Osteocyte (in vitro differentiated cells): ENCODE results near the gene IGF2BP1. TPM values are rescaled to one million over a fixed set of nuclear protein-coding genes. Genes with fewer than 3 reads are reported as not detected.

Experiments used
- DNase-seq: peaks from one replicate; pipeline ENCODE4 v3.0.0; 2021; ENCODE audit warnings: mixed read lengths; ENCODE audit not compliant: unreplicated experiment; ENCODE audit errors: extremely low spot score
- H3K27ac Mint-ChIP-seq: one replicate; pipeline ENCODE4 v1.8.0; 2021; ENCODE audit warnings: mild to moderate bottlenecking, mixed read lengths; ENCODE audit not compliant: unreplicated experiment
- H3K27me3 Mint-ChIP-seq: one replicate; pipeline ENCODE4 v1.8.0; 2021; ENCODE audit warnings: mixed read lengths; ENCODE audit not compliant: unreplicated experiment
- H3K36me3 Mint-ChIP-seq: one replicate; pipeline ENCODE4 v1.8.0; 2021; ENCODE audit warnings: mixed read lengths; ENCODE audit not compliant: unreplicated experiment
- H3K4me1 Mint-ChIP-seq: one replicate; pipeline ENCODE4 v1.8.0; 2021; ENCODE audit warnings: mixed read lengths; ENCODE audit not compliant: unreplicated experiment
- H3K4me3 Mint-ChIP-seq: one replicate; pipeline ENCODE4 v1.8.0; 2021; ENCODE audit warnings: mild to moderate bottlenecking, moderate library complexity, mixed read lengths; ENCODE audit not compliant: unreplicated experiment
- H3K9me3 Mint-ChIP-seq: one replicate; pipeline ENCODE4 v1.8.0; 2021; ENCODE audit warnings: mixed read lengths; ENCODE audit not compliant: unreplicated experiment
- total RNA-seq: library from RNA; stranded (reverse); gene quantifications from 2 replicates; pipeline ENCODE4 v1.2.1, GENCODE V29; 2021
- TF ChIP-seq, protein P1 (sequence below): fragments of 200-600 bp; sonication (generic); IDR thresholded peaks from 2 replicates; pipeline ENCODE4 v1.5.0; 2021; ENCODE audit warnings: antibody characterized with exemption, mild to moderate bottlenecking, moderate library complexity

The IGF2BP1 gene
- total RNA-seq, 1 donor from 2014 or later, result 47.6 TPM

DNA sequence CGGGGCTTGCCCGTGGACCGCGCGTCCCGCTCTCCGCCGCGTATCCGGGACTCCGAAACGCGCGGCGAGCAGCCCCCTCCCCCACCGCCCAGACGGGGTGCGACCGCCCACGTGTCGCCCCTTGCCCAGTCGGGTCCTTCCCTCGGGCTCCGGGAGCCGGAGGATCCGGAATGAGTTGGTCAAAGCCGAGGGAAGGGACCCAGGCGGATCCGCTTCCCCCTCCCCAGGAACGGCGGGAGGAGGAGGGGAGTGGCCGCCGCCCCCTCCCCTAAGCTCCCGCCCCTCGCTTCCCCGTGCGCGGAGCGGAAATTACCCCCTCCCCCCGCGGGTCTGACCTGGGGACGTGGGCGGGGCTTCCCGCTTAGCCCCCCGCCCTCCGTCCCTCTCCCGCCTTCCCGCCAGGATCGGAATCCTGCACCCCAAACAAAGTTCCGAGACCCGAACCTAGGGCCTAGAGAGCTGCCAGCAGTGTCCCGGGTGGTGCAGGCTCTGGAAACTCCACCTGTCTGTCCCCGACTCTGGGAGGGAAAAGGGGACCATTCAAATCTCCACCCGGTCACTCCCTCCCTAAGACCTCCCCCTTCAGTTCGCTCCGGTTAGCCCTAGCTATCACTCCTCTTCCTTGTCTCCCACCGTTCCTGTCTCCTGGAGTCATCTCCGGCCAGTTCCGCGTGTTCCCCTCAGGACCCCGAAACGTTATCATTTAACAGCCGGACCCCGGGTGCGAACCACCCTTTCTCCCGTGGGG is 1.0 kb upstream of the IGF2BP1 start:
- Mint-ChIP-seq H3K36me3 (no peaks in the 10 kb centered on the region), H3K27me3 (peaks cover 36% of the 10 kb centered on the region), H3K4me1 (peaks cover 35% of the 10 kb centered on the region), H3K27ac (peak overlapping the region; percentile 67), H3K9me3 (no peaks in the 10 kb centered on the region), H3K4me3 (peak overlapping the region; percentile 93)
- TF ChIP-seq, protein P1, sequence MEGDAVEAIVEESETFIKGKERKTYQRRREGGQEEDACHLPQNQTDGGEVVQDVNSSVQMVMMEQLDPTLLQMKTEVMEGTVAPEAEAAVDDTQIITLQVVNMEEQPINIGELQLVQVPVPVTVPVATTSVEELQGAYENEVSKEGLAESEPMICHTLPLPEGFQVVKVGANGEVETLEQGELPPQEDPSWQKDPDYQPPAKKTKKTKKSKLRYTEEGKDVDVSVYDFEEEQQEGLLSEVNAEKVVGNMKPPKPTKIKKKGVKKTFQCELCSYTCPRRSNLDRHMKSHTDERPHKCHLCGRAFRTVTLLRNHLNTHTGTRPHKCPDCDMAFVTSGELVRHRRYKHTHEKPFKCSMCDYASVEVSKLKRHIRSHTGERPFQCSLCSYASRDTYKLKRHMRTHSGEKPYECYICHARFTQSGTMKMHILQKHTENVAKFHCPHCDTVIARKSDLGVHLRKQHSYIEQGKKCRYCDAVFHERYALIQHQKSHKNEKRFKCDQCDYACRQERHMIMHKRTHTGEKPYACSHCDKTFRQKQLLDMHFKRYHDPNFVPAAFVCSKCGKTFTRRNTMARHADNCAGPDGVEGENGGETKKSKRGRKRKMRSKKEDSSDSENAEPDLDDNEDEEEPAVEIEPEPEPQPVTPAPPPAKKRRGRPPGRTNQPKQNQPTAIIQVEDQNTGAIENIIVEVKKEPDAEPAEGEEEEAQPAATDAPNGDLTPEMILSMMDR, result no peak
- DNase-seq, result peak; percentile 84

DNA sequence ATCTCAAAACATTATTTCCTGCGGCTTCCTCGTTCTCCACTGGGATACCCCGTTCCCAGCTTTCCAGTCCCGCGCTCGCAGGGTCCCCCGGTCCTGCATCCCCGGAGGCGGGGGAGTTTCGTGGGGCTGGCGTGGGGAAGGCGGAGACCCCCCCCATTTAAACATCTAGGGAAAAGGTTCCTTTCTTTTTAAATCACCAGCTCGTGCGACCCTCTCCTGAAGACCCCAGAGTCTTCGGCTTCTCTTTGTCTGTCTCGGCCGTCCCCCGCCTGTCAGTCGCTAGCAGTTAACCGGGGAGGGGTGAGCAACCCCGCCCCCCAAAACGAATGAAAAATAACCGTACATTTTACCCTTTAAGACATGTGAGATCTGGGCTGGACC is 473 bp upstream of the IGF2BP1 start:
- Mint-ChIP-seq H3K4me3 (peak overlapping the region; percentile 93), H3K4me1 (peaks cover 40% of the 10 kb centered on the region), H3K27ac (peak overlapping the region; percentile 67), H3K36me3 (no peaks in the 10 kb centered on the region), H3K9me3 (no peaks in the 10 kb centered on the region), H3K27me3 (peaks cover 36% of the 10 kb centered on the region)
- peak; percentile 79 for DNase-seq
- TF ChIP-seq, protein P1, result no peak

DNA sequence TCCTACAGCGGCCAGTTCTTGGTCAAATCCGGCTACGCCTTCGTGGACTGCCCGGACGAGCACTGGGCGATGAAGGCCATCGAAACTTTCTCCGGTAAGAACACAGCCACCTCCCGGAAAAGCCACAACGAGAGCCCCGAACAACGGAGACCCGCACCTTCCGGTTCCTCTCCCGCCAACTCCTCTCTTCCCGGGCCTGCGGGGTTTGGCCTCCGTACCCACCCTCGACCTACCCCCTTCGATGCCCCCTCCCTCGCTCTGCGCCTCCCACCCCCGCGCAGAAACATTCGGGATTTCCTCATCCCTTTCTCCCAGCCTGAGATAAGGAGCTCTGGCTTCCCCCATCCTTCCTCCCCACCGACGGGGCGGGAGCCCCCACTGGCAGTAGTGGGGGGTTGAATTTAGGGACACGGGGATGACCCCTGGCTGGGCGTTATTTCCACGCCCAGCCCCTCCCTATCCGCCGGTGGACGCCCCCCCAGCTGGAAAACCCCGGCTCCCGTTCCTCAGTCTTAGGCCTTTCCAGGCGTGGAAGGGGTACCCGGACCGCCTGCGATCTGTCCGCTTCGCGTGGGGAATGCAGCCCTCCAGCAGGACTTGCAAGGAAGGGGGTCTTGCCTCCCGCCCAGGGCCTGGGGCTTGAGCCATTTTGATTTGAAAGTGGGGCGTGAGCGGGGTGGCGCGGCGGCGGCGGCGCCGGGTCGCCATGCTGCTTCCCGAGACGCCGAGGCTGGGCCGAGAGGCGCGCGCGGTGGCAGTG is 822 bp downstream of the IGF2BP1 start:
- peaks cover 51% of the 10 kb centered on the region for H3K4me1 Mint-ChIP-seq
- H3K36me3 Mint-ChIP-seq, result no peaks in the 10 kb centered on the region
- H3K9me3 Mint-ChIP-seq, result no peaks in the 10 kb centered on the region
- TF ChIP-seq, protein P1, result no peak
- H3K4me3 Mint-ChIP-seq, result peak overlapping the region; percentile 93
- DNase-seq, result peak; percentile 85
- H3K27me3 Mint-ChIP-seq, result peaks cover 26% of the 10 kb centered on the region
- peak overlapping the region; percentile 95 for H3K27ac Mint-ChIP-seq

DNA sequence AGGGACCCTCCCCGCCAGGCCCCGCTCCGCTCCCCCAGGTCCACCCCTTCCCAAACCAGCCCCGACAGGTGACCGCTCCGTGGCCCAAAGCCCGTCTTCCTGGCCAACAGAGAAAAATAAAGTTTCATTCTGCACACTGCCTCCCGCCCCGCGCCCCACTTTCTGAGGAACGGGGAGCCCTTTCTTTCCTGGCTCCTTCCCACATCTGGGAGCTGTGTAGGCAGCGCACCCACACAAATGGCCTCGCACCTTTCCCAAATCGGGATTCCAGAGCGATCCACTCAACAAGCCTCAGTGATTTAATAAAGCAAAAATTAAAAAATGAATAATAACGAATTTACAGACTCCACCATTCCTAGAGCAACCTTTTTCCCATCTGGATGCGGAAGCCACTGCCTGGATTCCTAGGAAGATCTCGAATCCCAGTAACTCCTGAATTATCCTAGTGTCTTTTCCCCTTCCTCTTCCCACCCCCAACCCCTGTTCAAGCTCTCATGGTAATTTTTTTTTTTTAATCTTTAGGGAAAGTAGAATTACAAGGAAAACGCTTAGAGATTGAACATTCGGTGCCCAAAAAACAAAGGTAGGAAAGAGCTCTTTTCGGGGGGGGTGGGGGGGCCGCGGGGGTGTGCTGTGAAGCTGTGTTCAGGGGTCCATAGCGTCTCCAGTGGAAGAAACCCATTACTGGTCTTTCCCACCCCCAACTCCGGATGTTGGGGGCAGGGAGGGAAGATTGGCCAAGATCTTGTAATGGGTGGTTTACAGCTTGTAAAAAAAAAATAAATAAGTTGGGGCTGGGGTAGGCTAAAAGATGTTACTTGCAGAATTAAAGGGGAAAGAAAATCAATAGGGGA is 1.6 kb downstream of the IGF2BP1 start:
- H3K36me3 Mint-ChIP-seq, result no peaks in the 10 kb centered on the region
- H3K27ac Mint-ChIP-seq, result peak overlapping the region; percentile 95

More for the DNA sequence above, 1.6 kb downstream of the IGF2BP1 start:
- TF ChIP-seq, protein P1, result peak; percentile 37
- peaks cover 58% of the 10 kb centered on the region for H3K4me1 Mint-ChIP-seq
- DNase-seq, result peak; percentile 56
- H3K4me3 Mint-ChIP-seq, result peak overlapping the region; percentile 93
- peaks cover 22% of the 10 kb centered on the region for H3K27me3 Mint-ChIP-seq
- H3K9me3 Mint-ChIP-seq, result no peaks in the 10 kb centered on the region
